Astrocyte of the cerebellum (primary cell): Measurements from ENCODE around the gene SHANK1.

Experiments
- DNase-seq: peaks from one replicate; pipeline ENCODE4 v3.0.0-alpha.2; 2011; ENCODE audit warnings: low read depth
- H3K4me3 ChIP-seq: 2 replicates; pipeline ENCODE4 v1.5.1; 2011; ENCODE audit warnings: mild to moderate bottlenecking, low read depth, low read length, moderate library complexity
- CTCF ChIP-seq: IDR thresholded peaks from 2 replicates; pipeline ENCODE4 v1.5.1; 2012; ENCODE audit warnings: low read length, low read depth, moderate library complexity, mild to moderate bottlenecking; ENCODE audit errors: missing control alignments
- in situ Hi-C: cut with HindIII; loops from 2 replicates; pipeline ENCODE4 v1.10.0; 2017; ENCODE audit warnings: low sequenced_read_pairs

Gene SHANK1

GRCh38 chr19:50679177-50680125 lies 40.2 kb downstream of the SHANK1 start:
- no peak overlapping the region for H3K4me3 ChIP-seq
- in situ Hi-C loops, result no loop called here

GRCh38 chr19:50678323-50678722 lies 41.3 kb downstream of the SHANK1 start:
- no peak for TF ChIP-seq CTCF
- in situ Hi-C loops, result no loop called here
- DNase-seq, result no peak
- no peak overlapping the region for H3K4me3 ChIP-seq

More at GRCh38 chr19:50679177-50680125, 40.2 kb downstream of the SHANK1 start:
- no peak for TF ChIP-seq CTCF
- DNase-seq, result no peak

- no peak for DNase-seq
- H3K4me3 ChIP-seq, result no peak overlapping the region
- TF ChIP-seq CTCF, result no peak
- in situ Hi-C loops, result no loop called here
Observed at GRCh38 chr19:50677636-50678035, 42.0 kb downstream of the SHANK1 start.

GRCh38 chr19:50676625-50677197 lies 42.9 kb downstream of the SHANK1 start:
- no peak overlapping the region for H3K4me3 ChIP-seq
- no peak for DNase-seq
- TF ChIP-seq CTCF, result no peak
- in situ Hi-C loops, result no loop called here

- H3K4me3 ChIP-seq, result no peak overlapping the region
- no peak for TF ChIP-seq CTCF
- no peak for DNase-seq
- in situ Hi-C loops, result no loop called here
Observed at GRCh38 chr19:50673118-50673517, 46.5 kb downstream of the SHANK1 start.

- in situ Hi-C loops, result no loop called here
- no peak for DNase-seq
- TF ChIP-seq CTCF, result no peak
- no peak overlapping the region for H3K4me3 ChIP-seq
Observed at GRCh38 chr19:50670102-50670380, 49.6 kb downstream of the SHANK1 start.
